Fibroblast of lung (primary cell): ENCODE data around the gene AZIN2.

Source experiments
- CTCF ChIP-seq, 2 donors: IDR thresholded peaks in 1 of 2; conservative IDR thresholded peaks in 1 of 2; 1 replicate in 1 of 2; 2 replicates in 1 of 2; pipeline ENCODE4 v1.5.1; 2011 to 2012; ENCODE audit warnings: low read length in 2 of 2, control low read depth in 1 of 2, inconsistent platforms in 1 of 2, low read depth in 1 of 2, mild to moderate bottlenecking in 1 of 2
- EZH2 ChIP-seq: IDR thresholded peaks from 2 replicates; pipeline ENCODE4 v1.5.1; 2012; ENCODE audit warnings: low read length, control low read depth, mild to moderate bottlenecking; ENCODE audit errors: missing control alignments

GRCh38 chr1:33047290-33047689 is 33.7 kb upstream of the AZIN2 start:
- TF ChIP-seq CTCF (conservative IDR thresholded peaks at IDR 0.05 in 1 of 2, IDR thresholded peaks at IDR 0.05 in 1 of 2; ENCODE audit: low read depth in 1 of 2, low read length in 2 of 2) (no peak), EZH2 (no peak)
